RWPE1 (cell line): ENCODE results near the gene CDCA7L.

Experiments used
- CTCF ChIA-PET: fragments of 350-600 bp; sonication (Branson Sonifier 250); formaldehyde crosslinking; extraction: SDS; loops from one replicate; lab custom pipeline; 2021; lab: Yijun Ruan, JAX
- POLR2A ChIA-PET: fragments of 400-600 bp; formaldehyde crosslinking; extraction: SDS; loops from one replicate; lab custom pipeline; 2020; ENCODE audit warnings: antibody characterized with exemption; ENCODE audit not compliant: low non-redundant PET; lab: Yijun Ruan, JAX
- DNase-seq: peaks from one replicate; pipeline ENCODE4 v3.0.0; 2012; ENCODE audit warnings: low spot score
- H3K27ac ChIP-seq: fragments of 450-650 bp; 2 replicates; pipeline ENCODE4 v1.5.1; 2017
- CTCF ChIP-seq: fragments of 450-650 bp; conservative IDR thresholded peaks from 2 replicates; pipeline ENCODE4 v1.5.1; 2017; ENCODE audit warnings: low read depth, mild to moderate bottlenecking

Gene CDCA7L

GRCh38 chr7:21962677-21963076 is 17.0 kb upstream of the CDCA7L start:
- TF ChIP-seq CTCF = no peak
- CTCF ChIA-PET = interaction anchor here (1.0 kb wide), 1 partner anchor 69 kb away, joined by 4 read pairs; no protein-coding TSS in a partner anchor
- H3K27ac ChIP-seq = no peak overlapping the region
- POLR2A ChIA-PET = no interaction called here
- no peak for DNase-seq

- peak; percentile 76 for DNase-seq
- no peak overlapping the region for H3K27ac ChIP-seq
- ChIA-PET POLR2A (no interaction called here), CTCF (no interaction called here)
- TF ChIP-seq CTCF = no peak
Measured at GRCh38 chr7:21960922-21961321, 15.2 kb upstream of the CDCA7L start.

DNA sequence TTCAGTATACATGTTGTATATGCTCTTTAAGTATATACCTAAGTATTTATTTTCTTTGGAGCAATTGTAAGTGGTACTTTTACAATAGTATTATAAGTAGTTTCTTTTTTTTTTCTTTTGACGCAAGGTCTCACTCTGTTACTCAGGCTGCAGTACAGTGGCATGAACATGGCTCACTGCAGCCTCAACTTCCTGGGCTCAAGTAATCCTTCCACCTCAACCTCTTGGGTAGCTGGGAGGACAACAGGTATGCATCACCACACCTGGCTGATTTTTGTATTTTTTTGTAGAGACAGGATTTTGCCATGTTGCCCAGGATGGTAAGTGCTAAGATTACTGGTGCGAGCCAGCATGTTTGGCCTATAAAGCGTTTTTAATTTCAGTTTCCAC is 13.7 kb upstream of the CDCA7L start:
- no peak overlapping the region for H3K27ac ChIP-seq
- DNase-seq = no peak
- TF ChIP-seq CTCF = no peak
- ChIA-PET CTCF (no interaction called here), POLR2A (no interaction called here)

DNA sequence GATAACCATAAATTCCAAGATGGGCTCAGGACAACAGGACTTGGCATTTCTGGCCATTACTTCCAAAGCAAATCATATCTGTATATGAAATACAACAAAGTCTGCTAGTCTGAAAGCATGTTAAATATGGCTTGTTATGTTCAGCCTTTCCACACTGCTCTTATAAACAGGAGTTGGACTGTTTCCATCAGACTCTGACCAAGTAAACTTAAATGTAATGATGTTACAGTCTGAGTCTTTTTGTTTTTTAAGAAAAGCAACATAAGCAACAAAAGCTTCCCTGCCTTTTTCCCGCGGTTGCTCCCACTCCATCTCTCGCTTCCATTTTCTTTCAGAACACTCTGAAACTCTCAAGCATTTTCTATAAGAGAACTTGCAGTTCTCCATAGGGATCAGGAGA is 8.1 kb upstream of the CDCA7L start:
- CTCF ChIA-PET = interaction anchor here (1.4 kb wide), 1 partner anchor 47 kb away, joined by 3 read pairs; no protein-coding TSS in a partner anchor
- DNase-seq = no peak
- H3K27ac ChIP-seq = no peak overlapping the region
- TF ChIP-seq CTCF = no peak
- POLR2A ChIA-PET = no interaction called here

- ChIA-PET POLR2A (no interaction called here), CTCF (interaction anchor here (0.5 to 0.6 kb wide), 3 partner anchors 291 to 696 kb away, joined by 3 read pairs; no protein-coding TSS in a partner anchor)
- no peak overlapping the region for H3K27ac ChIP-seq
- DNase-seq = no peak
- no peak for TF ChIP-seq CTCF
Measured at GRCh38 chr7:21948887-21949540, 3.3 kb upstream of the CDCA7L start.

DNA sequence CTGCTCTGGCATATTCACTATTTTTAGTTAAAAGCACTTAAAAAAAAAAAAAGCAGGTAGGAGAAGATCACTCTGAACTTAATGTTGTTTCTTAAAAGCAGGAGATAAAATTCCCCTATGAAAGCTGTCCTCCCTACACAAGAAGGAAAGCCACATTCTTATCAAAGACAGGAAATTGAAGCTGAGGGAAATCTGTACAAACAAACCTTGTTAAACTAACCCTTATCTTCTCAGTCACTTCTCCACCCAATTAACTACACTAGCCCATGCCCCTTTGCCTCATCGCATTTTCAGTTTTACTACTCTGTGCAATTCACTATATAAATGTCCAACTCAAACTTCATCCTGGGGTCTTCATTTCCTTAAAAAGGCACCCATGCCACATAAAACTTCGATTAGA is 2.7 kb upstream of the CDCA7L start:
- POLR2A ChIA-PET = no interaction called here
- no peak for DNase-seq
- TF ChIP-seq CTCF = no peak
- CTCF ChIA-PET = interaction anchor here (0.5 to 0.6 kb wide), 3 partner anchors 292 to 695 kb away, joined by 3 read pairs; no protein-coding TSS in a partner anchor
- no peak overlapping the region for H3K27ac ChIP-seq
